ENCODE results near the gene FAM81A.
"Not testable (repeated sequence)": the region's sequence is repeated elsewhere in the genome, so short reads cannot be mapped to it uniquely, and the experiment has no call there.

The FAM81A gene

DNA sequence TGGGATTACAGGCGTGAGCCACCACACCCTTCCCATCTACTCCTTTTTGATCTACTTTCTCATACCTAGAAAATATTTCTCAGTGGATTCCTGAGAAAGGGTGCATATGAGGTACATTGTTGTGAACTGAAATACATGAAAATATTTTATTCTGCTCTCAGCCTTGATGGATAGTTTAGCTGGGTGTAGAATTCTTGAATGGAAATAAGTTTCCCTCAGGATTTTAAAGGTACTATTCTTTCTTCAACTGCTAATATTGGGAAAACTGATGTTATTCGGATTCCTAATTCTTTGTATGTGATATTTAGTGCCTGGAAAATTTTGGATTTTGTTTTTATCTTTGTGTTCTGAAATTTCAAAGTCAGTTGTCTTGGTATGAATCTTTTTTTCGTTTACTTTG is 9.1 kb upstream of the FAM81A start:
- not testable (repeated sequence) for DNase-seq

- DNase-seq = no peak
Measured at GRCh38 chr15:59432389-59432788, 5.6 kb upstream of the FAM81A start.

DNA sequence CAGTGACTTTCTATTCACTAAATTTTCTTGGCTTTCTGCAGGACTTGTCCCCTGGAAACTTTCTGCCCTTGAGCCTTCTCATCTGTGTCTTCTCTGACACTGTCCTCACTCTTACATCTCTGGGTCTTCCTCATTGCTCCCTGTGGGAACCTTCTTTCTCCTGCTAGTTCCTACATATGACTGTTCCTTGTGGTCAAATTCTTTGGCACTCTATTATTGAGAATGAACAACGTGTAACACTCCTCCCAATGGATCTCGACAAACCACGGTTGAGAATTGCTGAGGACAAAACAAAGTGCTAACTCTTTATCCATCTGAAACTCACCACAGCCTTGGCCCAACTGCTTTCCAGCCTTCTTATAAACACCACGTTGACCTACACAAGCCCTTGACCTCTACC is 3.5 kb upstream of the FAM81A start:
- DNase-seq = no peak

DNA sequence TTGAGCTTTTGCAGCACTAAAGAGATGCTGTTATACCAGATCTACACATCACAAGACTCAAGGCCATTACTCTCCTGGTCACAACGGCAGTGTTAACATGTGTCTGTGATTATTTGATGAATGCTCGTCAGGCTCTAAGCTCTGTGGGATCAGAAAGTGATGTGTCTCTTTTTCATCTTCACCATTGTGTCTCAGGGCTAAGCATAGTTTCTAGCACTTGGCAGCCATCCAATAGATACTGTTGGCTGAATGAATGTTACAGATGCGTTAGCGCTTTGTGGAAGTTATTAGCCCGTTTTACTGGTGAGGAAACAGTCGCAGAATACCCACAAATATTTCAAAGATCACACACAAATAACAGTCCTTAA is 1.2 kb upstream of the FAM81A start:
- no peak for DNase-seq

GRCh38 chr15:59437142-59437816 is 707 bp upstream of the FAM81A start:
- no peak for DNase-seq

GRCh38 chr15:59438625-59439290 is 772 bp downstream of the FAM81A start:
- DNase-seq = no peak

DNA sequence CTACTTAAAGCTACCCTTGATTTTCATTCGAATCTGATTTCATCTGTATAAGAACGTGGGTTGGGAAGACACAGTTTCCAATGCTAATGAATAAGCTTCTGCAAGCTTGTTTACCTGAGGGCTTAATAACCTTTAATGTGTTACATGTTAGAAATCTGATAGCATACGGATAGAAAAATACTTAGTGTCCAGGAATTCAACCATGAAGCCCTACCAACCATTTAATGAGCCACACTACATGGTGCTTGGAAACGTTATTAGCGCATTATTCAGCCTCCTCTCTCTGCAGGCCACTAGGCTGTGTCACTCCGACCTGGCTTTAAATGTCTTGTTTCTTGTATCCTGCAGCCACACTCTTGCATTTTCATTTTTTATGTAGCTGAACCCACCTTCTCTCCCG is 1.6 kb downstream of the FAM81A start:
- DNase-seq = no peak

DNA sequence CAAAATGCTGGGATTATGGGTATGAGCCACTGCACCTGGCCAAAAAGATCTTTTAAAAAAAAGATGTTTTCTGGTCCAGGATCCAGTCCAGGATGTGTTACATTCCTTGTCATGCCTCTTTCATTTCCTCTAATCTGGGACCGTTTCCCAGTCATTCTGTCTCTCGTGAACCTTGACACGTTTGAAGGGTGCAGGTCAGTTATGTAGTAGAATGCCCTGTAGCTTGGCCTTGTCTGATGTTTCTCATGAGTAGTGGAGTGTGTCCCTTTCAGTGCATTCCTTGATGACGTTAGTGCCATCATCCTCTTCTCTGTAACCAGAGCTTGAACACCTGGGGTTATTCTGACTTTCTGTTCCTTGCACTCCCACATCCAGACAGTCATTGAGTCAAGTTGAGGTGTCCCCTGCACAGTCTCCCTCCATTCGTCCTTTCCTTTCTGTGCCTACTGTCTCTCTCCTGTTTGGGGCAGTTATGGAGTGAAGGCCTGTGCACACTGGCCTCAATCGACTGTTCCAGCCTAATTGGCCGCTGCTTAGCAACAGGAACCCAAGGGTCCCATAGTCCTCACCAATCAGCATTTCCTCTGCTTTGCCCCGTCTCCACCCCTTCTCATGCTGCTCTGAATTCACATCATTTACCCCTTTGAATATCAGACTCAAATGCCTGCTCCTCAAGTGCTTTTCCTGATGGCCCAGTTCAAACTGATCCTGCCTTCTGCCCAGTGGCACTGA is 5.5 kb downstream of the FAM81A start:
- DNase-seq = no peak

DNA sequence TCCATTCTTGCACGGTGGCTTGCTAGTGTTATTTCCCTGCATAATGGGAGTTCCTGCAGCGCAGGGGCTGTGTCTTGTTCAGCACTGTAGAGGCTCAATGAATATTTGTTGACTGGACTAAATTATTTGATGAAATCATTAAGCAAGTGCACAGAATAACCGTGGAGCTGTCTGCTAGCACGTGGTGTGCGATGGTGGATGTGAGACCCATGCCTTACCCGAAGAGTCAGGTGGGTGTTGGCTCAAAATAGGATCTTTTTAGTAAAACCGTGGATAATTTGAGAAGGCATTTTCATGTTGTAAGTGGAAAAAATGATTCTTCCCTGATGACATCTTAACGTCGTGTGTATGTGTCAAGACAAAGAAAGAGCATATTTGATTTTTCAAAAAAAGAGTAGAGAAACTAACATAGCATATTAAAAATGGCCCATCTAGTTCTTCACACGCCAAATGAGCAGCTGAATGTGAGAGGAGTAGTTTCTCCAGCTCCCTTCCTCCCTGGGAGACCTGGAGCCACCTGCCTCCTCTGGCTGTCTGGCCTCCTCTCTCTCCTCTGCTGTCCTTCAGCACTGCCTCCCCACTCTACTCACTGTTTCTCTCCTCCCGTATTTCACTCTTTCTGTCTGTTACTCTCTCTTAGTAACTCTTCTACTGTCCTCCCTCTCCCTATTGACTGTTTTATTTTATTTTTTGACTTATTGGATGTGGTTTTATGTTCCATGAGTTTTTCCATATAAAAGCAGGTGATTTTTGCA is 6.3 kb downstream of the FAM81A start:
- no peak for DNase-seq

GRCh38 chr15:59444980-59445545 is 7.1 kb downstream of the FAM81A start:
- DNase-seq = no peak

- no peak for DNase-seq
Measured at GRCh38 chr15:59446232-59446957, 8.4 kb downstream of the FAM81A start.

DNA sequence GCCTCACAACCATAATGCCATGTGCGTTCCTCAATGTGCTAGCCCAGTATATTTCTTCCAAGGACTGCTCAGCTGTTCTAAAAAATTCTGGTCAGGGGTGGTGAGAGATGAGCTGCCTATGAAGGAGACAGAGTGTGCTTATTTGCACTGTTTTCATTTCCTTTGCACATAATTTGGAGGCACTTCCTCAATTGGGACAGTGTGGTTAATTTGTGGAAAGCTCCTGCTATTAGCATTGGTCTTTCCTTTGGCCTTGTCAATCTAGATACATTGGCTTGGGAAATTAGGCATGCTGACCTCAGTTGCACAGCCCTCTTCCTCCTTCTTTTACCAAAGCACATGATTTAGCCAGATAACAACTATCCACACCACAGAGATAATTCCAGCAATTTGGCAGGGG is 9.4 kb downstream of the FAM81A start:
- no peak for DNase-seq

DNA sequence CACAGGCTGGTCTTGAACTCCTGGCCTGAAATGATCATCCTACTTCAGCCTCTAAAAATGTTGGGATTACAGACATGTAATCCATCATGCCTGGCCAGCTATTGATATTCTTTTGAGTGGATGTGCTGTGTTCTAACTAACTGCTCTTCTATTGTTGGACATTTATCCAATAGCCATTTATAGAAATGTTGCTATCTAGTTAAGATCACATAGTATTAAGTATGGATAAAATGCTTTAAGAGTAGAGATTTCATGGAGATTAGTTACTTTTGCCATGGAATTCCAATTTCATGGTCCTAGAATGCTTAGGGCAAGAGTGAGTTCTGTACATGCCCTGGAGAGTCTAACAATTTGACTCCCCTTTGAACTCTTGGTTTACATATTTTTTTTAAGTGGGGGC is 10.9 kb downstream of the FAM81A start:
- DNase-seq = no peak

DNA sequence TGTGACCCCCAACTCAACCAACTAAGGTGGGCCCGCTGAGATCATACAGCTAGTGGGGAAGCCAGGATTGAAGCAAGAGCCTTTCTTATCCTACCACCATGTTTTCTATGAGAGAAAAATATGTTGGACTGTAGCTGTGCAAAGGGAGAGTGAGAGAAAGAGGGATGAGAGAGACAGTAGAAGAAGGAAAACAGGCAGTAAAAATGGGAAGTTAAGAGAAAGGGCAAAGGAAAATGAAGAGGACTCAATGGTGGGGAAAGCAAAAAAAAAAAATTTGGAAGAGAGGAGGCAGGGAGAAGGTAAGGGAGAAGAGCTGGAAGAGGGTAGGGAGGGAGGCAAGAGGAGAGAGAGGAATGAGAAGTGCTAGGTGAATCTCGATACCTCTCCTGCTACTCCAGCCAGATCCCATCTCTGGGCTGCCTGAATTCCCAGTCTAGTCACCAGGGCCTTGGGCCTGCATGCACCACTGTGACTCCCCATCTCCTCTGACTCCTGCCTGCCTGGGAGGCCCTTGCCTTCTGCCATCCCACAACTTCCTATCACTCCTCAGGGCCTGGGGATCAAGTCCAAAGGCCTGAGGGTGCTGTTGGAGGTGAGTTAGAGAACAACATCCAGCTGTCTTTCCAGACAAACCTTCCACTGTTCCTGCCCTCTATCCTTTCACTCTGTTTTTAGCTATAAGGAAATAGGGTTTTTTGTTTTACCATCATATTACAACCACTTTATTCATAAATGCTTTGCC is 15.7 kb downstream of the FAM81A start:
- DNase-seq = no peak

- DNase-seq = no peak
Measured at GRCh38 chr15:59456114-59456513, 18.1 kb downstream of the FAM81A start.

- DNase-seq = no peak
Measured at GRCh38 chr15:59457103-59457502, 19.1 kb downstream of the FAM81A start.

- DNase-seq = no peak
Measured at GRCh38 chr15:59461521-59461920, 23.5 kb downstream of the FAM81A start.

DNA sequence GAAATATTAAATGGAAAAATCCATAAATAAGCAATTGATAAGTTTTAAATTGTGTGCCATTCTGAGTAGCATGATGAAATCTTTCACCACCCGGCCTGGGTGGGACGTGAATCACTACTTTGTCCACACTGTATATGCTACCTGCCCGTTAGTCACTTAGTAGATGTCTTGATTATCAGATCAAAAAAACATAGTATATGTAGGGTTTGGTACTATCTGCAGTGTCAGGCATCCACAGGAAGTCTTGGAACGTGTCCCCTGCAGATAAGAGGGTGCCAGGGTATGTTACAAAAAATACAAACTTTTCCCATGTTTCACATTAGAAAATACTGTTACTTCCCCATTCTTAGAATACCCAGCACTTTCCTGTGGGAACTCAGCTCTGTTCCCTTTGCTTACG is 35.2 kb downstream of the FAM81A start:
- DNase-seq = no peak

DNA sequence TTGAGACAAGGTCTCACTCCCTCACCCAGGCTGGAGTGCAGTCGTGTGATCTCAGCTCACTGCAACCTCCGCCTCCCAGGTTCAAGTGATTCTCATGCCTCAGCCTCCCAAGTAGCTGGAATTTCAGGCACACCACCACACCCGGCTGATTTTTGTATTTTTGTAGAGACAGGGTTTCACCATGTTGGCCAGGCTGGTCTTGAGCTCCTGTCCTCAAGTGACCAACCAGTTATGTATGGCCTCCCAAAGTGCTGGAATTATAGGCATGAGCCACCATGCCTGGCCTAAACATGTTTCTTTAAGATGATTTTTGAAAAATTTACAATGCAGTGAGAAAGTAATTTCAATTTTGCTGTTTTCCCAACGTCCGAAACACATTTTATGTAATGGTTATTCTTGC is 37.2 kb downstream of the FAM81A start:
- DNase-seq = not testable (repeated sequence)

GRCh38 chr15:59484399-59484798 is 46.4 kb downstream of the FAM81A start:
- DNase-seq = no peak

DNA sequence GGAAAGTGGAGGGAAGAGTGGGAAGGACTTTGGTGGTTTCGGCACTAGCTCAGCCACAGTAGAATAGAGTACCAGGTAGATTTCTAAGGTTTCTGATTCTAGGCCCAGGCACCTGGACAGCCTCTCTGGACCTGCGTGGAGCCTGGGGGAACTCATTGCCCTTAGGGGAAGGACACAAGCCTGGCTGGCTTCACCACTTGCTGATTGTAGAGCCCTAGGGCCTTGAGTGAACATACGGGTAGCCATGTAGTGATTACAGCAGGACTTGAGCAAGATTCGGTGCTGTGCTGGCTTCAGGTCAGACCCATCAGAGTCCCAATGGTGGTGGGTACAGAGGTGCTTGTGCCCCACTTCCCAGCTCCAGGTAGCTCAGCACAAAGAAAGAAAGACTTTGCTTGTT is 47.0 kb downstream of the FAM81A start:
- no peak for DNase-seq

GRCh38 chr15:59489485-59489884 is 51.5 kb downstream of the FAM81A start:
- not testable (repeated sequence) for DNase-seq
